ENCODE results near the gene COPE. TPM values are rescaled to one million over a fixed set of nuclear protein-coding genes. Genes with fewer than 3 reads are reported as not detected.

The COPE gene
- total RNA-seq, 1 experiment from 2014 or later: 596 TPM

DNA sequence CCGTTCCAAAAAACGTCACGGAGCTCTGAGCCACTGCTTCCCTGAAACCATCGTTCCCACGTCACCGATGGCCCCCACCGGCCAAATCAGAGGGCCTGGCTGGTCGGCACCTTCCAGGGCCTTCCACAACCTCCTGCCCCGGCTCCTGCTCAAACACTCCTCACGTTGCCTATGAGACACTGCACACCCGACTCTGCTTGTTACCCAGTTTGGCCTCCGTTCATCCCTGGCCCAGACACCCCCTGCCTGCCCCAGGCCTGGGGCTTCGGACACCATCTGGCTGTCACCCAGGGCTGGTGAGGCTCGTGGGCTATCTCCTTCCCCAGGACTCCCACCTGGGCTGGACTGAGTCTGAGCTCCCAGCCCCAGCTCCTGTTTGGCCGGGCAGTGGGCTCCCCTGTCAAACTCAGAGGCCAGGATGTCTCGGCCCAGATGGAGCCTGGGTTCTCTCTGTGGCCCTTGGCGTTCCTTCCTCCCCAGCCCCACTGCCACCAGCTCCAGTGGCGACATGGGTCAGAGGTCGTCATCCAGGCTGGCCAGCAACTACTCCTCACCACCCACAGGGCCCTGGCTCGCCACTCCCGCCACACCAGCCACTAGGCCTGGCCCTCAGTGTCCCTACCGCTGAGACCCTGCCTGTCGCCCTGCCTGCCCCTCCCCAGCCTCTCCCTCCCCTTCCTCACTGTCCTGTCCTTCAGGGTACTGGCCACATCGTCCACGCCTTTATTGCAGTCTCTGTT is 41.0 kb downstream of the COPE start:
- no peak for DNase-seq (ENCODE audit: low read depth)
- in situ Hi-C loops (cut with HindIII; ENCODE audit: low pct_unique_long_range_greater_than_20kb, low sequenced_read_pairs): no loop called here

DNA sequence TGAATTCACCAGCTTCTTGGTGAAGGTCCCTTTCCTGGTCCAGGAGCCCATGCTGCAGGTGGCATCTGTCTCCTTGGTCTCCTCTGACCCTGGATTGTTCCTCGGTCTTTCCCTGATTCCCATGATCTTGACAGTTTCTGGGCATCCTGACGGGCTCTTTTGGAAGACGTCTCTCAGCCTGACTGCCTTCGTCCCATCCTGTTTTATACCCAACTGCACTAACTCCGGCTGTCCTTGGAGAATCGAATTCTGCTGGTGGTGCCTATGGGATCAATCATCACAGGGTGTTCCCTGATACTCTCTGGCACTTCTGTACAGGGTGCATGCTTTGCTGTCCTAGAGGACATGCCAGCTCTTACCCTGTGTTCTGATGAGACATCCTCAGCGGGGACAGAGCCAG is 42.3 kb downstream of the COPE start:
- in situ Hi-C loops (cut with HindIII; ENCODE audit: low pct_unique_long_range_greater_than_20kb, low sequenced_read_pairs): no loop called here
- no peak for DNase-seq (ENCODE audit: low read depth)

- in situ Hi-C loops (cut with HindIII; ENCODE audit: low pct_unique_long_range_greater_than_20kb, low sequenced_read_pairs): no loop called here
- DNase-seq (ENCODE audit: low read depth): no peak
Measured at GRCh38 chr19:18875726-18876125, 43.5 kb downstream of the COPE start.

DNA sequence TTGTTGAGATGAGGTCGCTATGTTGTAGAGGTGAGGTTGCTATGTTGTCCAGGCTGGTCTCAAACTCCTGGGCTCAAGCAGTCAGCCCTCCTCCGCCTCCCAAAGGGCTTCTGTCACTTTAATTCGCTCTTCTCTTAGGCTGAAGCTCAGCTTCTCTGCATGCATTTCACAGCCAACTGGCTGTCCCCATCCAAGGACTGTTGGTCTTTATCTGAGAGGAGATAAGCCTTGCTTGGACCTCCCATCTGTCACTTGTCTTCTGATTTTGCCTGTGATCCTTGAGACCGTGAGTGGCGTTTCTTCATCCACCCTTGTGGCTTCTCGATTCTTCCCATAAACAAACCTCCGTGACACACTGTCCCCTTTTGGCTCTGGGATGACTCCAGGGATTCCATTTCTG is 47.6 kb downstream of the COPE start:
- in situ Hi-C loops (cut with HindIII; ENCODE audit: low pct_unique_long_range_greater_than_20kb, low sequenced_read_pairs): no loop called here
- DNase-seq (ENCODE audit: low read depth): no peak

DNA sequence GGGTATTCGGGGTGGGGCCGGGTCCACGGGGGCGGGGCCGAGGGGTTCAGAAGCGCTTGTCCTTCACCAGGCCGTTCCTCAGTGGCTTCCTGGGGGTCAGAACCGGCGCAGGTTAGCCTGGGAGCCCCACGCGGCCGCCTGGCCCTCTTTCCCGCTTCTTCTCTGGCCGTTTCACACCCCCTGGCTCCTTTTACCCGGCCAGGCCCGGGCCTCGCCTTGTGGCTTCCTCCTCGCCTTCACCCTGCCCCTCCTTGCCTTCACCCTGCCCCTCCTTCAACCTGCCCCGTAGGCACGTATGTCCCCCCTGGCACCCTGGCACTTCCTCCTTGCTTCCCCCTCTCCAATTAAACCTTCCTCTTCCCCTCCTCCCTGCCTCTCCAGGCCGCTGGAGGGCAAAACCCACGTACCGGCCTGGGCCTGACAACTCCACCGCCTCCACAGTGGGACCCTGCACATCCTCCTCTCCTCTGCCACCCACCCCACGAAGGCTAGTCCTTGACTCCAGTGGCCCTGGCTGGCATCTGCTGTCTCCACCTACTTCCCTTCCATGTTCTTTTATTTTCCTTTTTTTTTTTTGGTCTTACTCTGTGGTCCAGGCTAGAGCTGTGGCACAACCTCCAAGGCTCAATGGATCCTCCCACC is 48.5 kb downstream of the COPE start:
- no peak for DNase-seq (ENCODE audit: low read depth)
- in situ Hi-C loops (cut with HindIII; ENCODE audit: low pct_unique_long_range_greater_than_20kb, low sequenced_read_pairs): no loop called here

DNA sequence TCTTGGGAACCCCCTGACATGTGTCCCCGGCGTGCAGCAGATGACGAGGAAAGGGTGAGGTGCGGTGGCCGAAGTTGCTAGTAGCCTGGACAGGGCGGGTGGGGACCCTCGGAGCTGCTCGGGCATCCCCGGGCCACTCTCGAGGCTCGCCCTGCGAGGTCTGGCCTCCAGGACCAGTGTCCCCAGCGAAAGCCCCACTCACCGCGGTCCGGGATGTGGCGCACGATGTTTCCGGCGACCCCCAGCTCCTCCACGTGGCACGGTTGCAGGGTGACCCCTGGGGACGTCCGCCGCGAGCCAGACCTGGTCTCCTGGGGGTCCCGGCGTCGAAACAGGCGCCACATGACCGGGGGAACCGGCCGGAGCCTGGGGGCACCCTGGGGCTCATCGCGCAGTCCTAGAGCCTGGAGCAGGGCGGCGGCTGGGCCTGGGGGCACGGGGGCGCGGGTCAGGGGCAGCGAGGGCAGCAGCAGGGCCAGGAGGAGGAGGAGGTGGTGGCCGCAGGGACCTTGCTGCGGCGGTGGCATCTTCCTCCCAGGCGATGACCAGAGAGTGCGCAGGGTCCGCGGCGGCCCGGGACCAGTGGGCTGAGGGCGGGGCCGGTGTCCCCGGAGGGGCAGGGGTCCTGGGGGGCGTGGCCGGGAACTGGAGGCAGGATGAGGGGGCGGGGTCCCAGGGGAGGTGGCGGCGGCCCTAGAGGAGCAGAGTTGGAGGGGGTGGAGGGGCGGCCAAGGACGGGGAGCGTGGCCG is 49.2 kb downstream of the COPE start:
- in situ Hi-C loops (cut with HindIII; ENCODE audit: low pct_unique_long_range_greater_than_20kb, low sequenced_read_pairs): no loop called here
- no peak for DNase-seq (ENCODE audit: low read depth)

GRCh38 chr19:18869023-18869618 is 50.1 kb downstream of the COPE start:
- in situ Hi-C loops (cut with HindIII; ENCODE audit: low pct_unique_long_range_greater_than_20kb, low sequenced_read_pairs): no loop called here
- DNase-seq (ENCODE audit: low read depth): no peak

DNA sequence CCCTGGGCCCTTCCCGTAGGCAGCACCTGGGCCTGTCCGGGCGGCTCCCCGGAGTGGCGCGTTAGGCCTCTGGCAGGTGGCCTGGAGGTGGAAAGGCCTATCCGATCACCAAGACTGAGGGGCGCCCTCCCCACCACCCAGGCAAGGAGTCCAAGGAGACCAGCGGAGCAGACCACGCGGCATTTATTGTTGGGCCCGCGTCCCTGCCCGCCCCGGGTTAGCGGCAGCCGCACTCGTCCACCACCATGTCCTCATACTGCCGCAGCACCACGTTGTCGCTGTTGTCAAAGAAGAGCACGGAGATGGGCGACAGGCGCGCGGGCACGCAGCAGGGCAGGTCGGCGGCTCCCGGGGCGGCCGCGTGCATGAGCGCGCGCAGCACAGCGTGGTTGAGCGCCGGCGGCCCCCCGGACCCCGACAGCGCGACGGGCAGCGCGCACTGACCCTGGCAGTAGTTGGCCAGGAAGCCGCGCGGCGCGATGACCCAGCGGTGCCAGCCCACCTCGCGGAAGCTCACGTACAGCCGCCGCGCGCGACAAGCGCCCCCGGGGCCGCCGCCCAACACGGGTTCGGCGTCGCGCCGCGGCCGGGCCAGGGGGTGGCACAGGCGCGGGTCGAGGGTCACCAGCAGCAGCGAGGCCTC is 50.7 kb downstream of the COPE start:
- DNase-seq (ENCODE audit: low read depth): no peak
- in situ Hi-C loops (cut with HindIII; ENCODE audit: low pct_unique_long_range_greater_than_20kb, low sequenced_read_pairs): no loop called here

DNA sequence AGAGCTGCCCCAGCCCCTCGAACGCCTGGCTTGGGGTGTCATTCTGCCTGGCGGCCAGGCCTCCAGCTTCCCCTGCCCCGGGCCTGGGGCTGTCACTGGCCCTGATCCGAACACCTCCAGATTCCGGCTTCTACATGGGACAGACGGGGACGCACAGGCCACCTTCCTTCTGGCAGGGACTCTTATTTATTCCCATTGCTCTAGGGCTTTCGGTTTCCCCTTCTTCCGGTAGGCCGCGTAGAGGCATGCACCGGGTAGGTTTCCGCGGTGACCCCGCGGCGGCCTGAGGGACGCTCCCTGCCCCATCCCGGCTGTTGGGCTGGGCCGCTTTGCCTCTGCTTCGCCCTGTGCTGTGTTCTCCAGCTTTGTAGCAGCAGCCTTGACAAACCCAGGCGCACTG is 51.4 kb downstream of the COPE start:
- DNase-seq (ENCODE audit: low read depth): no peak
- in situ Hi-C loops (cut with HindIII; ENCODE audit: low pct_unique_long_range_greater_than_20kb, low sequenced_read_pairs): no loop called here

GRCh38 chr19:18867199-18867598 is 52.0 kb downstream of the COPE start:
- in situ Hi-C loops (cut with HindIII; ENCODE audit: low pct_unique_long_range_greater_than_20kb, low sequenced_read_pairs): no loop called here
- no peak for DNase-seq (ENCODE audit: low read depth)

GRCh38 chr19:18866800-18867123 is 52.4 kb downstream of the COPE start:
- in situ Hi-C loops (cut with HindIII; ENCODE audit: low pct_unique_long_range_greater_than_20kb, low sequenced_read_pairs): no loop called here
- no peak for DNase-seq (ENCODE audit: low read depth)

GRCh38 chr19:18865973-18866799 is 53.0 kb downstream of the COPE start:
- in situ Hi-C loops (cut with HindIII; ENCODE audit: low pct_unique_long_range_greater_than_20kb, low sequenced_read_pairs): no loop called here
- peak; percentile 44 for DNase-seq (ENCODE audit: low read depth)

GRCh38 chr19:18865106-18865972 is 53.8 kb downstream of the COPE start:
- in situ Hi-C loops (cut with HindIII; ENCODE audit: low pct_unique_long_range_greater_than_20kb, low sequenced_read_pairs): no loop called here
- DNase-seq (ENCODE audit: low read depth): no peak

DNA sequence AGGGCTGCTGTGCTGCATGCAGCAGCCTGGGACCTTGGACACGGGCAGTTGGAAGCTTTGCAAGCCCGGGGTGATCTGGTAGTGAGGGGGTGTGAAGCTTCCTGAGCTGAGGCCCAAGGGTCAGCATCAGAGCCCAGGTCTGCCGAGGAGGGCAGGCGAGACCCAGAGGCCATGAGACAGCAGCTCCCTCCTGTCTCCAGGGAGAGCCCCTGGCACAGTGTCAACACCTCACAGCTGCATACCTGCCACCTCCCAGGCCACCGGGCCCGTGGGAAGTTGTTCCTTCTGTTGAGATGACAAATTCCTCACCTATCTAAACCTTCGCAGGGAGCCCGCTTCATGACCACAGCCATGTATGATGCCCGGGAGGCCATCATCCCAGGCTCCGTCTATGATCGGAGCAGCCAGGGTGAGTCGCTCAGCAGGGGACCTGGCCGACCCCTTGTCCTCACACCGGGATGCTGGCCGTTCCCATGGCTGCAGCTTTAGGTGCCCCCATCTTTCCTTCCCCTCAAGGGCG is 55.3 kb downstream of the COPE start:
- no peak for DNase-seq (ENCODE audit: low read depth)
- in situ Hi-C loops (cut with HindIII; ENCODE audit: low pct_unique_long_range_greater_than_20kb, low sequenced_read_pairs): no loop called here

- in situ Hi-C loops (cut with HindIII; ENCODE audit: low pct_unique_long_range_greater_than_20kb, low sequenced_read_pairs): no loop called here
- no peak for DNase-seq (ENCODE audit: low read depth)
Measured at GRCh38 chr19:18862976-18863842, 56.0 kb downstream of the COPE start.

- DNase-seq (ENCODE audit: low read depth): no peak
- in situ Hi-C loops (cut with HindIII; ENCODE audit: low pct_unique_long_range_greater_than_20kb, low sequenced_read_pairs): no loop called here
Measured at GRCh38 chr19:18861917-18862316, 57.3 kb downstream of the COPE start.
